HG03457 (cell line): Measurements from ENCODE around the gene STIP1.

Source experiments
- ATAC-seq: cut with Tn5 transposase; IDR thresholded peaks from one replicate; pipeline ENCODE4 v1.9.1; 2021; ENCODE audit warnings: moderate number of reproducible peaks; ENCODE audit not compliant: unreplicated experiment

The STIP1 gene

DNA sequence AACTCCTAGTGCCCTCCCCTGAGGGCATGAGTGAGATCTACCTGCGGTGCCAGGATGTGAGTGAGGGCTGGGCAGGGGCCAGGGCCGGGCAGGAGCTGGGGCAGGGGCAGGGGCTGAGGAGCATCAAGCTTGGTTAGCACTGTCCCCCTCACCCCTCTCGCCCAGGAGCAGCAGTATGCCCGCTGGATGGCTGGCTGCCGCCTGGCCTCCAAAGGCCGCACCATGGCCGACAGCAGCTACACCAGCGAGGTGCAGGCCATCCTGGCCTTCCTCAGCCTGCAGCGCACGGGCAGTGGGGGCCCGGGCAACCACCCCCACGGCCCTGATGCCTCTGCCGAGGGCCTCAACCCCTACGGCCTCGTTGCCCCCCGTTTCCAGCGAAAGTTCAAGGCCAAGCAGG, 34.3 kb downstream of the STIP1 start:
- no peak for ATAC-seq

DNA sequence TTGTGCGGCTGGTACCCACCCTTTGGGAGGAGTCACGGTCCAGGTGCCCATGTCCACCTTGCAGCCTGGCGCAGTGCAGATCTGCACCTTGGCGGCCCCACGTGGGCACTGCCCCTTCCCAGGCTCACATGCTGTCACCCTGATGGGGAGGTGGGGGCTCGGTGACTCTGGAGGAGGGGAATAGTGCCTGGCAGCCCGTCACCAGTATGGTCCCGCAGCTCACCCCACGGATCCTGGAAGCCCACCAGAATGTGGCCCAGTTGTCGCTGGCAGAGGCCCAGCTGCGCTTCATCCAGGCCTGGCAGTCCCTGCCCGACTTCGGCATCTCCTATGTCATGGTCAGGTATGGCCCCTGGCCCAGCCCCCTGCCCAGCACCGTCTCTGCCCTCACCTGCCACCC, 34.8 kb downstream of the STIP1 start:
- no peak for ATAC-seq

DNA sequence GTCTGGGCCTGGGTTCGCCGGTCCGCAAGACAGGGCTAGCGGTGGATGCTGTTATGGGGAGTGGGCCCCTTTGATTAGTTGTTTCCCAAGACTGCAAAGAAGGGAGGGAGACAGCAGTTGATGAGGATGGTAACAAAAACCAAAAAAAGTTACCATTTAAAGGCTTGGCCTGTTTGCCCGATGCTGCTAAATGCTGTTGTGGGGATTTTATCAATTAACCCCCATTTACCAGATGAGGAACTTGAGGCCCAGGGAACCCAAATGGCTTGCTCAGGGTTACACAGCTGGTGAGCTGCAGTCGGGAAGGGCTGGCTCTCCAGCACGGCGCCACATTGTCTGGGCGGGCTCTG, 36.7 kb downstream of the STIP1 start:
- ATAC-seq: no peak

DNA sequence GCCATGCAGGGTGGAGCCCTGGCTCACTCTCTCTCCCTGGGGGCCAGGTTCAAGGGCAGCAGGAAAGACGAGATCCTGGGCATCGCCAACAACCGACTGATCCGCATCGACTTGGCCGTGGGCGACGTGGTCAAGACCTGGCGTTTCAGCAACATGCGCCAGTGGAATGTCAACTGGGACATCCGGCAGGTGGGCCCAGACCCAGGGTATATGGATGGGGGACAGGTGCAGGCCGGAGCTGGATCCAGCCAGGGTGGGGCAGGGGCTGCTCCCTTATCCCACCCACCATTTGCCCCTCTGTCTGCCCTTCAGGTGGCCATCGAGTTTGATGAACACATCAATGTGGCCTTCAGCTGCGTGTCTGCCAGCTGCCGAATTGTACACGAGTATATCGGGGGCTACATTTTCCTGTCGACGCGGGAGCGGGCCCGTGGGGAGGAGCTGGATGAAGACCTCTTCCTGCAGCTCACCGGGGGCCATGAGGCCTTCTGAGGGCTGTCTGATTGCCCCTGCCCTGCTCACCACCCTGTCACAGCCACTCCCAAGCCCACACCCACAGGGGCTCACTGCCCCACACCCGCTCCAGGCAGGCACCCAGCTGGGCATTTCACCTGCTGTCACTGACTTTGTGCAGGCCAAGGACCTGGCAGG, 37.2 kb downstream of the STIP1 start:
- ATAC-seq: no peak

GRCh38 chr11:64224151-64224890, 38.4 kb downstream of the STIP1 start:
- ATAC-seq: no peak

GRCh38 chr11:64224891-64225607, 39.1 kb downstream of the STIP1 start:
- ATAC-seq: no peak

- ATAC-seq: no peak
Observed at GRCh38 chr11:64225608-64226506, 39.9 kb downstream of the STIP1 start, which contains the start of the genes NUDT22 and TRPT1. Gene NUDT22, plus strand, starts transcription at chr11:64226274. Its CDS starts 379 bp downstream, at chr11:64226653. Gene TRPT1, minus strand, starts transcription at chr11:64226186. Its CDS starts 326 bp downstream, at chr11:64225860.

- ATAC-seq: no peak
Observed at GRCh38 chr11:64226507-64227051, 40.6 kb downstream of the STIP1 start.

DNA sequence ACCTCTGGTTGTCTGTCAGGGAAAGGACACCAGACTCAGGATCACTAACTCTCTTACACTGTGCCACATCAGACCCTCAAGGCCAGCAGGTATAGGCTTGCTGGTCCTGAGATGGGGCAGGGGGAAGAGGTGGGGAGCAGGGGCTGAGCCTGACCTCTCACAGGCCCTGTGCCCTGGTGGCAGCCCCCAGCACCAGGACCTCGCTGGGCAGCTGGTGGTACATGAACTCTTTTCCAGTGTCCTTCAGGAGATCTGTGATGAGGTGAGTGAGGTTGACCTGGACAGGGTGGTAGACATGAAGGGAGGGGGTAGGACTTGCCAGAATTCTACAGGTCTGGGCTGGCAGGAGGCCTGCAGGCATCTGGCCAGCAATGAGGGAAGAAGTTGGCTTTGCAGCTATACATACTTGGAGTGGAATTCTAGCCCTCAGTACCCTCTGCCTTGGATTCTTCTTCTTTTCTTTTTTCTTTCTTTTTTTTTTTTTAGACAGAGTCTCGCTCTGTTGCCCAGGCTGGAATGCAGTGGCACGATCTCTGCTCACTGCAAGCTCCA, 41.5 kb downstream of the STIP1 start:
- ATAC-seq: no peak

DNA sequence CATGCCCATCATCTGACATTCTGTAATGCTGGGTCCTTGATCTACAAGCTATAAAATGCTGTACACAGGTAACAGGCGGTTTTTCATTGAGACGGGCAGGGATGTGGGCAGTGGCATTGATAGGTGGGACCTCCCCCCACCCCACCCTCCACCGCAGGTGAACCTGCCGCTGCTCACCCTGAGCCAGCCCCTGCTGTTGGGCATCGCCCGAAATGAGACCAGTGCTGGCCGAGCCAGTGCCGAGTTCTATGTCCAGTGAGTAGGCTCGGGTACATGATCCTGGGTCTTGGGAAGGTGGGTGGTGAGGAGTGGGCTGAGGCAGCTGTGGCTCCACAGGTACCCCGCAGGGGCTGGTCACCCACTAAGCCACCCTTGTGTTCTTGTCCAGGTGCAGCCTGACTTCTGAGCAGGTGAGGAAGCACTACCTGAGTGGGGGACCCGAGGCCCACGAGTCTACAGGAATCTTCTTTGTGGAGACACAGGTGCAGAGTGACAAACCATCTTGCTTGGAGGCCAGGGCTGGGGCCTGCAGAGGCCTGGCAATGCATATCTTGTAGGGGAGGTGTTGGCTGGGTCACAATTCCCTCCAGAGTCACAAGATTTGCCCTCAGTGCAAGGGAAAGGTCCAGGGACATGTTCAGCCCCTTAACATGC, 43.2 kb downstream of the STIP1 start:
- ATAC-seq: no peak

DNA sequence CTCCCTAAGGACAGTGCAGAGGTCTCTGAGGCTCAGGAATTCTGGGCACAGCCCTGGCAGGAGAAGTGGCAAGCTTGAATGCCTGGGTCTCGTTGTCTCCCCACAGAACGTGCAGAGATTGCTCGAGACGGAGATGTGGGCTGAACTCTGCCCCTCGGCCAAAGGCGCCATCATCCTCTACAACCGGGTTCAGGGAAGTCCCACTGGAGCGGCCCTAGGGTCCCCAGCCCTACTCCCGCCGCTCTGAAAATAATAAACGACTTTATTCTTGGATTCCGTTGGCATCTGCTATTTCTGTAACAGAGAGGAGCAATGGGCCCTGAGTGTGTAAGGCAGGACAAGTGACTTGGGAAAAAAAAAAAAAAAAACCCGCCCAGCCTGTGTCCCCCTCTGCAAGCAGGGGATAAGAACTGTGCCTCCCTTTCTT, 43.8 kb downstream of the STIP1 start:
- no peak for ATAC-seq

- peak; percentile 39 for ATAC-seq
Observed at GRCh38 chr11:64230171-64230984, 44.4 kb downstream of the STIP1 start, which contains the start of gene DNAJC4. Gene DNAJC4, plus strand, starts transcription at chr11:64230548. Its CDS starts 307 bp downstream, at chr11:64230855.

DNA sequence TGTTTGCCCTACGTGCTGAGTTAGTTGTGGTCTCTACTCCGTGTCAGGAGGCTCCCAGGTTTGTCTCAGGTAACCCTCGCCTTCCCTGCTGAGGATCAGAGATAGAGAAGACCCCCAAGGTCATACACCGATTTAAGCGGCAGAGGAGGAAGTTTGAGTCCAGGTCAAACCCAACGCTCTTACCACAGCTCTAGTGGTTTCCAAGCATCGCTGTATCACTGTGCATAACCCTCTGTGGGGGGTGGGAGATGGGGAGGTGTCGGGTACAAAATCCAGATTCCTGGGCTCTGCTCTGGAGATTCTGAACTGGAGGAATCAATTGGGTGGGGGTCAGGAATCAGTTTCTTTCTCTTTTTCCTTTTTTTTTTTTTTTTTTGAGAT, 45.0 kb downstream of the STIP1 start:
- ATAC-seq: no peak

DNA sequence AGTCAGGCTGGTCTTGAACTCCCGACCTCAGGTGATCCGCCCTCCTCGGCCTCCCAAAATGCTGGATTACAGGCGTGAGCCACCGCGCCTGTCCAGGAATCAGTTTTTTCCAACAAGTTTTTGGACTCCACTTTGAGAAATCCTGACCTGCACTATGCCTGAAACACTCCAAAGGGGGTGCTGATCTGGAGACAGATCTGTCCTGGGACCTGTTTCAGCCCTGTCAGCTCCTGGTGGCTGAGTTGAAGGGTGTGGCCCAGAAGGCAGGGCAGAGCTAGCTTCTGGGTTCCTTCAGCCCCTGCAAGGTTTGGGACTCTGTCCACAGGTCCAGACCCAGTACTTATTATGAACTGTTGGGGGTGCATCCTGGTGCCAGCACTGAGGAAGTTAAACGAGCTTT, 45.6 kb downstream of the STIP1 start:
- ATAC-seq: no peak

- ATAC-seq: no peak
Observed at GRCh38 chr11:64232182-64232966, 46.4 kb downstream of the STIP1 start.

- no peak for ATAC-seq
Observed at GRCh38 chr11:64232967-64233315, 47.0 kb downstream of the STIP1 start.

- ATAC-seq: no peak
Observed at GRCh38 chr11:64233913-64234586, 48.1 kb downstream of the STIP1 start, which contains the start of gene VEGFB. Gene VEGFB, plus strand, starts transcription at chr11:64234584. Its CDS starts 250 bp downstream, at chr11:64234834.
